ENCODE data around the gene KRTAP9-1. TPM values are rescaled to one million over a fixed set of nuclear protein-coding genes. Genes with fewer than 3 reads are reported as not detected.

Gene KRTAP9-1
- total and polyA plus RNA-seq, 2 experiments from 2014 or later: not detected

DNA sequence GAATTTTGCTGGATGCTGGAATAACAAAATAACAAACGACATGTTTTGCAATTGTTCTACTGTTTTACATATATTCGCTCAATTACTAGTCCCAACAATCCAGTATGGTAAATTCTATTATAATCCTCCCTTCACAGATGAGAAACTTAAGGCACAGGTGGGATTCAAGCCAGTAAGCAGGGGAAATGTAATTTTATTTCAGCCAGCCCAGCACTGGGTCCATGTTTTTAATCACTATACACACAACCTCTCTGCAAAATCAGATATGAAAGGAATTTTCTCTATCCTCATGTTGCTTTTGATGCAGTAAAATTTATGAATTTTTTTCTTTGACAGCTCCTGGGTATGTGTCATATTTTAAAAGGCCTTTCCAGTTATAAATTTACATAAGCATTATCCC is 44.4 kb upstream of the KRTAP9-1 start:
- no peak for ATAC-seq
- Mint-ChIP-seq H3K36me3 (ENCODE audit: low read depth) (peaks cover 22% of the 10 kb centered on the region), H3K9me3 (peaks cover 33% of the 10 kb centered on the region), H3K4me1 (peaks cover 3% of the 10 kb centered on the region; the same call in 2 of the 3 replicates), H3K4me3 (no peak overlapping the region), H3K27ac (no peak overlapping the region), H3K27me3 (ENCODE audit: insufficient read depth, low read depth, poor library complexity) (peaks cover 5% of the 10 kb centered on the region)
- no peaks in the 10 kb centered on the region for H4K20me1 ChIP-seq (replicated peaks; ENCODE audit: insufficient read depth)
- no peaks in the 10 kb centered on the region for H3K27me3 ChIP-seq (ENCODE audit: insufficient read depth)
- no peak overlapping the region for H3K4me3 ChIP-seq
- 0 out of 2 replicates have a peak, but pooled peaks cover 3% of the 10 kb centered on the region for H3K4me1 ChIP-seq (ENCODE audit: insufficient read depth)
- no peaks in the 10 kb centered on the region for H3K79me2 ChIP-seq (replicated peaks; ENCODE audit: insufficient read depth)
- H3K4me2 ChIP-seq: no peak overlapping the region
- 0 out of 2 replicates have a peak, but pooled peaks cover 3% of the 10 kb centered on the region for H3K9me2 ChIP-seq (ENCODE audit: insufficient read depth)
- no peaks in the 10 kb centered on the region for H3F3A ChIP-seq (replicated peaks; ENCODE audit: low read depth)
- no peak for TF ChIP-seq ZNF114 (CRISPR knock-in tag; IDR thresholded peaks at IDR 0.05)
- TF ChIP-seq JUNB (IDR thresholded peaks at IDR 0.05; ENCODE audit: unreplicated experiment): no peak
- no peak for TF ChIP-seq ZNF331 (CRISPR knock-in tag; IDR thresholded peaks at IDR 0.05; ENCODE audit: low read depth)
- no peak for TF ChIP-seq POLR2AphosphoS5 (IDR thresholded peaks at IDR 0.05; ENCODE audit: low read depth)
- no peak for TF ChIP-seq CREB1 (CRISPR knock-in tag; IDR thresholded peaks at IDR 0.05; ENCODE audit: low read depth)
- no peak for TF ChIP-seq REST (IDR thresholded peaks at IDR 0.05; ENCODE audit: unreplicated experiment)
- TF ChIP-seq EZH2 (IDR thresholded peaks at IDR 0.05; ENCODE audit: low read depth, unreplicated experiment): no peak
- no peak for TF ChIP-seq ETS1 (IDR thresholded peaks at IDR 0.05)
- TF ChIP-seq, protein P1, sequence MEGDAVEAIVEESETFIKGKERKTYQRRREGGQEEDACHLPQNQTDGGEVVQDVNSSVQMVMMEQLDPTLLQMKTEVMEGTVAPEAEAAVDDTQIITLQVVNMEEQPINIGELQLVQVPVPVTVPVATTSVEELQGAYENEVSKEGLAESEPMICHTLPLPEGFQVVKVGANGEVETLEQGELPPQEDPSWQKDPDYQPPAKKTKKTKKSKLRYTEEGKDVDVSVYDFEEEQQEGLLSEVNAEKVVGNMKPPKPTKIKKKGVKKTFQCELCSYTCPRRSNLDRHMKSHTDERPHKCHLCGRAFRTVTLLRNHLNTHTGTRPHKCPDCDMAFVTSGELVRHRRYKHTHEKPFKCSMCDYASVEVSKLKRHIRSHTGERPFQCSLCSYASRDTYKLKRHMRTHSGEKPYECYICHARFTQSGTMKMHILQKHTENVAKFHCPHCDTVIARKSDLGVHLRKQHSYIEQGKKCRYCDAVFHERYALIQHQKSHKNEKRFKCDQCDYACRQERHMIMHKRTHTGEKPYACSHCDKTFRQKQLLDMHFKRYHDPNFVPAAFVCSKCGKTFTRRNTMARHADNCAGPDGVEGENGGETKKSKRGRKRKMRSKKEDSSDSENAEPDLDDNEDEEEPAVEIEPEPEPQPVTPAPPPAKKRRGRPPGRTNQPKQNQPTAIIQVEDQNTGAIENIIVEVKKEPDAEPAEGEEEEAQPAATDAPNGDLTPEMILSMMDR (conservative IDR thresholded peaks at IDR 0.05; ENCODE audit: low read depth in 2 of 2): no peak
- TF ChIP-seq STAT1 (IDR thresholded peaks at IDR 0.05; ENCODE audit: unreplicated experiment): no peak
- TF ChIP-seq NANOG (IDR thresholded peaks at IDR 0.05; ENCODE audit: borderline replicate concordance): no peak
- no peak for TF ChIP-seq ZNF462 (CRISPR knock-in tag; IDR thresholded peaks at IDR 0.05)
- TF ChIP-seq EZH2phosphoT487 (IDR thresholded peaks at IDR 0.05; ENCODE audit: unreplicated experiment): no peak
- H2AFZ ChIP-seq: no peak overlapping the region
- no peaks in the 10 kb centered on the region; the same call in 1 of the 2 replicates for H3K36me3 ChIP-seq (ENCODE audit: insufficient read depth)
- H3K27ac ChIP-seq (ENCODE audit: low read depth): no peak overlapping the region
- no peak for DNase-seq (ENCODE audit: low spot score)

All from GM23338 (cell line).